Mucosa of descending colon (tissue), 3 donors: ENCODE measurements around the gene CPNE9. TPM values are rescaled to one million over a fixed set of nuclear protein-coding genes. Genes with fewer than 3 reads are reported as not detected.

Experiments
- ATAC-seq: fragments of 200-7000 bp; cut with Tn5 transposase; one replicate; pipeline ENCODE4 v1.9.1; 2020; ENCODE audit warnings: mild to moderate bottlenecking, moderate library complexity
- DNase-seq, 3 donors: peaks; one replicate each; pipeline ENCODE4 v3.0.0-alpha.2; 2020
- H3K36me3 ChIP-seq: fragments of 200-600 bp; one replicate; pipeline ENCODE4 v1.8.0; 2021; ENCODE audit warnings: low read depth, mild to moderate bottlenecking
- H3K4me1 ChIP-seq: fragments of 200-600 bp; one replicate; pipeline ENCODE4 v1.8.0; 2021; ENCODE audit warnings: low read depth, mild to moderate bottlenecking
- H3K4me3 ChIP-seq: fragments of 200-600 bp; one replicate; pipeline ENCODE4 v1.8.0; 2021; ENCODE audit warnings: mild to moderate bottlenecking
- H3K9me3 ChIP-seq: fragments of 200-600 bp; one replicate; pipeline ENCODE4 v1.8.0; 2021; ENCODE audit warnings: mild to moderate bottlenecking
- intact Hi-C, 2 donors: fragments of 100-400 bp; cut with DNase I in 1 of 2; cut with micrococcal nuclease in 1 of 2; formaldehyde crosslinking; loops; one replicate each; pipeline versions ENCODE4 v1.11.0 to v1.11.1; 2022; cut with DNase I, micrococcal nuclease
- total RNA-seq, 3 donors: library from RNA; stranded (reverse); fragmentation: NEBNext Ultra II Directional in 2 of 3; extraction: Animal tissue kit (Norgen Biotek cat#: 25700) in 2 of 3; gene quantifications; one replicate each; pipeline versions ENCODE4 v1.2.1 to v1.2.4, GENCODE V29; 2021 to 2023
- TF ChIP-seq, protein P1 (sequence below): fragments of 200-600 bp; IDR thresholded peaks from one replicate; pipeline ENCODE4 v1.8.0; 2022; ENCODE audit warnings: antibody characterized with exemption, mild to moderate bottlenecking
- donor health status: DM: no; HTN: no; CAD: no; lungs with moderate emphysema.
- donor health status: DM: no; HTN: no; CAD: no.
- donor health status: DM: no; HTN: yes; CAD: no.

The CPNE9 gene
- total RNA-seq, 3 donors from 2014 or later: 0.70 TPM; not detected in 2

DNA sequence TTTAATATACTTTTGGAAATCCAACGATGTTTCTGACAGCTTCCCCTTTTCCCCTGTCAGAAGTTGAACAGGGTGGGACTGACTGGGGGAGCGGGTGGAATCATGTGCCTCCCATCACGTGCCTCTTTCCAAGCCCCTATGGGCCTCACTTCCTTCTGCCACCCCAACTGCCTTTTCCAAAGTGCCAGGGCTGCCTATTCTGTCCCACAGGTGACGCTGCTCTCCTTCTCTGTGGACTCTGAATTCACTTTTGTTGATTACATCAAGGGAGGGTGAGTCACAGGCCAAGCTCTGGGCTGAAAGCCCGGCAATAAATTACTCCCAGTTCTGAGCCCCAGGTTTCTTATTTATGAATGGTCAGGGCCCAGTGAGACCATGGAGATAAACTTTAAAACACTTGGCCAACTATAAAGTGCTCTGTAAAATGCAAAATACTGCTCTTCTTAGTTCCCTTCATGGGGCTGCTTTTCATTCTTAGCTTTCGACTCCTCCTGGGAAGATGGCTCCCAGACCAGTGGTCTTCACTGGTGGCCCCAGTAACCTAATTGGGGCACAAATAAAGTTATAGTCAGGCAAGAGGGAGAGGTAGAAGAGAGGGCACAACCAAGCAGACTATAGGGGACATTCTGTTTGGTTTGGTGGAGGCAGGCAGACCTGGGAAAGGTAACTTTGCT, 12.3 kb downstream of the CPNE9 start:
- Histone ChIP-seq H3K4me1 (no peaks in the 10 kb centered on the region), H3K9me3 (no peaks in the 10 kb centered on the region), H3K4me3 (no peak overlapping the region), H3K36me3 (no peaks in the 10 kb centered on the region)
- peak; percentile 58 to 76 (median 72) for DNase-seq
- TF ChIP-seq, protein P1, sequence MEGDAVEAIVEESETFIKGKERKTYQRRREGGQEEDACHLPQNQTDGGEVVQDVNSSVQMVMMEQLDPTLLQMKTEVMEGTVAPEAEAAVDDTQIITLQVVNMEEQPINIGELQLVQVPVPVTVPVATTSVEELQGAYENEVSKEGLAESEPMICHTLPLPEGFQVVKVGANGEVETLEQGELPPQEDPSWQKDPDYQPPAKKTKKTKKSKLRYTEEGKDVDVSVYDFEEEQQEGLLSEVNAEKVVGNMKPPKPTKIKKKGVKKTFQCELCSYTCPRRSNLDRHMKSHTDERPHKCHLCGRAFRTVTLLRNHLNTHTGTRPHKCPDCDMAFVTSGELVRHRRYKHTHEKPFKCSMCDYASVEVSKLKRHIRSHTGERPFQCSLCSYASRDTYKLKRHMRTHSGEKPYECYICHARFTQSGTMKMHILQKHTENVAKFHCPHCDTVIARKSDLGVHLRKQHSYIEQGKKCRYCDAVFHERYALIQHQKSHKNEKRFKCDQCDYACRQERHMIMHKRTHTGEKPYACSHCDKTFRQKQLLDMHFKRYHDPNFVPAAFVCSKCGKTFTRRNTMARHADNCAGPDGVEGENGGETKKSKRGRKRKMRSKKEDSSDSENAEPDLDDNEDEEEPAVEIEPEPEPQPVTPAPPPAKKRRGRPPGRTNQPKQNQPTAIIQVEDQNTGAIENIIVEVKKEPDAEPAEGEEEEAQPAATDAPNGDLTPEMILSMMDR: peak; percentile 56
- intact Hi-C loops: no loop called here
- peak; percentile 98 for ATAC-seq

DNA sequence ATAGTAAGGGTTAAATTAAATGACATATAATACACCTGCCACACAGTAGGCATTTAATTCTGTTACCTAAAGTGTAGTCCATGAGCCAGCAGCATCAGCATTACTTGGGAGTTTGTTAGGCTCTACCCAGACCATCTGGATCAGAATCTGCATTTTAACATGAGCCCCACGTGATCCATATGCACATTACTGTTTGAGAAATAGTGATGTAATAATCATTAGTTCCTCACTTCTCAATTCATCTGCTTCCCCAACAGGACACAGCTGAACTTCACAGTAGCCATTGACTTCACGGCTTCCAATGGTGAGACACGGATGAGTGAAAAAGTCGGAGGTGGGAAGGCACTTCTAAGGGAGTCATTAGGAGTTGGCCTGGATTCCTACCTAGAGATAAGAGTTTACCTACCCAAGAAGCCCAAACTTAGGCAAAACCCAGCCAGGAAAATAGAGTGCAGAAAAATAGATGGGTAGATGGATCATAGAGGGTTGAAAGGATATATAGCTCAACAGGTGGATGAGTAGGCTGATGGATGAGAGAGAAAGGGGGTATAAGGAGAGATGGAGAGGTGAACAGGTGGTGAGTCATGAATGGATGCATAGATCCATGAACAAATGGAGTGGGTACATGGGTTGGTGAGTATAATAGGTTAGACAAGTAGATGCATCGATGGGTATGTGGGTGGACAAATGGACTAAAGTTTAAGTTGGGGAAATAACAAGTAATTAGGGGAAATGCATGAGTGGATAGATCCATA, 13.3 kb downstream of the CPNE9 start:
- Histone ChIP-seq H3K9me3 (no peaks in the 10 kb centered on the region), H3K4me3 (no peak overlapping the region), H3K36me3 (no peaks in the 10 kb centered on the region), H3K4me1 (no peaks in the 10 kb centered on the region)
- ATAC-seq (no peak), DNase-seq (no peak)
- intact Hi-C loops: no loop called here
- TF ChIP-seq, protein P1: no peak

DNA sequence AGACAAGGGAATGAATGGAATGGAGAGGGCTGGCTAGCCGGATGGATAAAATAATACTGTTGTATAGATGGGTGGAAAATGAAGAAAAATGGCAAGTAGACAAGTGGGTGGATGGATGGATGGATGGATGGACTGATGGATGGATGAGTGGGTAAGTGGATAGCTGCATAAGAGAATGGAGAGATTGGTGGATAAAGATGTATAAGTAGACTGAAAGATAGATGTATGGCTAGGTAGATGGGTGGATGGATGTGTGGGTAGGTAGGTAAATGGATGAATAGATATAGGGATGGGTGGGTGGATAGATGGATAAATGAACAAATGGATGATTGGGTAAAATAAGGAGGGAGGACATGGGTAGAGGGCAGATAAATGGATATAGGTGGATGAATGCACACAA, 13.9 kb downstream of the CPNE9 start:
- Histone ChIP-seq H3K4me1 (no peaks in the 10 kb centered on the region), H3K4me3 (no peak overlapping the region), H3K9me3 (no peaks in the 10 kb centered on the region), H3K36me3 (no peaks in the 10 kb centered on the region)
- DNase-seq (no peak), ATAC-seq (no peak)
- TF ChIP-seq, protein P1: no peak
- intact Hi-C loops: no loop called here

DNA sequence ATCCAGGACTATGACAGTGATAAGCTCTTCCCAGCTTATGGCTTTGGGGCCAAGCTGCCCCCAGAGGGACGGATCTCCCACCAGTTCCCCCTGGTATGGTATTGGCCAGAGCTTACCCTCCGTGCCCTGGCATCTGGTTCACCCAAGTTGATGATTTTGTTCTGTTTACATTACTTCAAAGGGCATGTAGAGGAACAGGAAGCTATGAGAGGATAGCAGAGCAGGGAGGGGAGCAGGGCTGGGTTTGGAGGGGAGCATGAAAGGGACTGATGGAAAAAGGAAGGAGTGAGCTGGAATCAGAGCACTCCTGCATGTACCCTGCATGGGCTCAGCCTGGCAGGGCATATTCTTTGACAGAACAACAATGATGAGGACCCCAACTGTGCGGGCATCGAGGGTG, 14.5 kb downstream of the CPNE9 start:
- H3K4me1 ChIP-seq: no peaks in the 10 kb centered on the region

DNA sequence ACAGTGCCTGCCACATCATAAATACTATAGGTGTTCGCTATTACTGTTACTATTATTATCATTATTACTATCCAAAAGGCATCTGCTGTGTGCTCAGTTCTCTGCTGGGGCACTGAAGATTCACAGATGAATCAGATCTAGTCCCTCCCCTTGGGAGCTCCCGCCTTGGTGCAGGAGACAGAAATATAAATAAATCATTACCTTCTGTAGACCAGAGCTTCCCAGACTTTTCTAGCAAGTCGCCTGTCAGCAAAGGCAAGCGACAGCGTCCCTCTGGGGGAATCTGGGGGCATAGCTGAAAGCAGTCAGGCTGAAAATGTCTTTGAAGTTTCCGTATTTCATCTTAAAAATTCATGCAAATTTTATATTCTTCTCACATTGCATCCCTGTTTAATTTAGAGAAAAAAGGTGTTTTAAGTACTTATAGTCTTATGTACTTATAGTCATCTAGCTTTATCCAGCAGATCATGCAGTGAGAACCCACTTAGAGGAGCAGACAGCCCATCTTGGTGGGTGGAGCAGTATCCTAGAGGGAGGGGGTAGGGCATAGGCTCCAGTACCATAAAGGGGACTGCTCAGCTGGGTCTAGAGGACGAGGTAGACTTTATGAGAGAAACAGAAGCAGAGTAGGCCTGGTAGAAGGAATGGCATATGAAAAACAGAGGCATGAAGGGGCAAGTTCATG, 17.5 kb downstream of the CPNE9 start:
- TF ChIP-seq, protein P1: no peak
- Histone ChIP-seq H3K4me3 (no peak overlapping the region), H3K36me3 (no peaks in the 10 kb centered on the region), H3K9me3 (no peaks in the 10 kb centered on the region), H3K4me1 (no peaks in the 10 kb centered on the region)
- ATAC-seq (no peak), DNase-seq (no peak)
- intact Hi-C loops: no loop called here

More for the DNA sequence above, 14.5 kb downstream of the CPNE9 start:
- Histone ChIP-seq H3K36me3 (no peaks in the 10 kb centered on the region), H3K4me3 (no peak overlapping the region), H3K9me3 (no peaks in the 10 kb centered on the region)
- ATAC-seq (no peak), DNase-seq (no peak)
- intact Hi-C loops: no loop called here
- TF ChIP-seq, protein P1: no peak
